ENCODE measurements around the gene TXNL4A. TPM values are rescaled to one million over a fixed set of nuclear protein-coding genes. Genes with fewer than 3 reads are reported as not detected.
"Not testable (repeated sequence)": the region's sequence is repeated elsewhere in the genome, so short reads cannot be mapped to it uniquely, and the experiment has no call there.

The TXNL4A gene
- total and polyA plus RNA-seq, 7 donors: 81.5 to 217 (median 112) TPM

GRCh38 chr18:79961527-79962291, 26.7 kb downstream of the TXNL4A start:
- ATAC-seq (no peak), DNase-seq (no peak)
- intact Hi-C loops (cut with DNase I): no loop called here
- Histone ChIP-seq H3K4me3 (no peak overlapping the region), H3K27ac (no peak overlapping the region), H3K9me3 (no peaks in the 10 kb centered on the region), H3K27me3 (ENCODE audit: insufficient read depth in 3 of 3, low read length in 2 of 3) (no peaks in the 10 kb centered on the region), H3K4me1 (peaks cover 8% of the 10 kb centered on the region), H3K36me3 (ENCODE audit: insufficient read depth in 1 of 2, low read depth in 1 of 2) (no peaks in the 10 kb centered on the region)
- no peak for TF ChIP-seq CTCF (IDR thresholded peaks at IDR 0.05)
- 66 to 82% (median 72%) methylated on average over 28 to 29 of the region's 29 CpGs for WGBS, 3 donors

- H3K4me1 ChIP-seq: peaks cover 8% of the 10 kb centered on the region
- no peak for ATAC-seq
- 83 to 86% (median 85%) methylated on average over 16 of the region's 16 CpGs for WGBS, 3 donors
- no peak for DNase-seq
- H3K27me3 ChIP-seq (ENCODE audit: insufficient read depth in 3 of 3, low read length in 2 of 3): no peaks in the 10 kb centered on the region
- no peaks in the 10 kb centered on the region for H3K9me3 ChIP-seq
- H3K27ac ChIP-seq: no peak overlapping the region
- intact Hi-C loops (cut with DNase I): no loop called here
- no peak for TF ChIP-seq CTCF (IDR thresholded peaks at IDR 0.05)
- no peaks in the 10 kb centered on the region for H3K36me3 ChIP-seq (ENCODE audit: insufficient read depth in 1 of 2, low read depth in 1 of 2)
- no peak overlapping the region for H3K4me3 ChIP-seq
Measured at GRCh38 chr18:79960921-79961526, 27.3 kb downstream of the TXNL4A start.

GRCh38 chr18:79960161-79960801, 28.1 kb downstream of the TXNL4A start:
- DNase-seq; H3K27me3 ChIP-seq (ENCODE audit: insufficient read depth in 3 of 3, low read length in 2 of 3); H3K4me3 ChIP-seq; H3K9me3 ChIP-seq; H3K4me1 ChIP-seq; intact Hi-C loops (cut with DNase I); H3K36me3 ChIP-seq (ENCODE audit: insufficient read depth in 1 of 2, low read depth in 1 of 2); ATAC-seq; H3K27ac ChIP-seq: not testable (repeated sequence)
- WGBS, 3 donors: 36 to 42% (median 38%) methylated on average over 12 of the region's 12 CpGs

GRCh38 chr18:79958981-79959380, 29.4 kb downstream of the TXNL4A start:
- H3K27me3 ChIP-seq (ENCODE audit: insufficient read depth in 3 of 3, low read length in 2 of 3): no peaks in the 10 kb centered on the region
- 98 to 99% (median 99%) methylated on average over 2 of the region's 2 CpGs for whole genome bisulfite sequencing, 3 donors
- intact Hi-C loops (cut with DNase I): no loop called here
- H3K9me3 ChIP-seq: no peaks in the 10 kb centered on the region
- TF ChIP-seq CTCF (IDR thresholded peaks at IDR 0.05): no peak
- DNase-seq (no peak), ATAC-seq (no peak)
- no peaks in the 10 kb centered on the region for H3K36me3 ChIP-seq (ENCODE audit: insufficient read depth in 1 of 2, low read depth in 1 of 2)
- H3K4me1 ChIP-seq: no peaks in the 10 kb centered on the region
- no peak overlapping the region for H3K27ac ChIP-seq
- no peak overlapping the region for H3K4me3 ChIP-seq

GRCh38 chr18:79956276-79956675, 32.1 kb downstream of the TXNL4A start:
- no peaks in the 10 kb centered on the region for H3K27me3 ChIP-seq (ENCODE audit: insufficient read depth in 3 of 3, low read length in 2 of 3)
- intact Hi-C loops (cut with DNase I): no loop called here
- TF ChIP-seq CTCF (IDR thresholded peaks at IDR 0.05): no peak
- H3K27ac ChIP-seq: no peak overlapping the region
- no peaks in the 10 kb centered on the region for H3K4me1 ChIP-seq
- no peak for ATAC-seq
- DNase-seq: no peak
- H3K9me3 ChIP-seq: no peaks in the 10 kb centered on the region
- no peaks in the 10 kb centered on the region for H3K36me3 ChIP-seq (ENCODE audit: insufficient read depth in 1 of 2, low read depth in 1 of 2)
- 84 to 89% (median 84%) methylated on average over 2 of the region's 2 CpGs for WGBS, 3 donors
- no peak overlapping the region for H3K4me3 ChIP-seq

Measured in psoas muscle (tissue), 8 donors.